GM19397 (cell line): ENCODE measurements around the gene SEC31B.
A peak's percentile ranks its signal among the peaks of the same experiment; 100 is the strongest.

Experiments used
- ATAC-seq: cut with Tn5 transposase; IDR thresholded peaks from one replicate; pipeline ENCODE4 v1.9.1; 2021; ENCODE audit warnings: mild to moderate bottlenecking, moderate library complexity; ENCODE audit not compliant: unreplicated experiment

Gene SEC31B, protein sequence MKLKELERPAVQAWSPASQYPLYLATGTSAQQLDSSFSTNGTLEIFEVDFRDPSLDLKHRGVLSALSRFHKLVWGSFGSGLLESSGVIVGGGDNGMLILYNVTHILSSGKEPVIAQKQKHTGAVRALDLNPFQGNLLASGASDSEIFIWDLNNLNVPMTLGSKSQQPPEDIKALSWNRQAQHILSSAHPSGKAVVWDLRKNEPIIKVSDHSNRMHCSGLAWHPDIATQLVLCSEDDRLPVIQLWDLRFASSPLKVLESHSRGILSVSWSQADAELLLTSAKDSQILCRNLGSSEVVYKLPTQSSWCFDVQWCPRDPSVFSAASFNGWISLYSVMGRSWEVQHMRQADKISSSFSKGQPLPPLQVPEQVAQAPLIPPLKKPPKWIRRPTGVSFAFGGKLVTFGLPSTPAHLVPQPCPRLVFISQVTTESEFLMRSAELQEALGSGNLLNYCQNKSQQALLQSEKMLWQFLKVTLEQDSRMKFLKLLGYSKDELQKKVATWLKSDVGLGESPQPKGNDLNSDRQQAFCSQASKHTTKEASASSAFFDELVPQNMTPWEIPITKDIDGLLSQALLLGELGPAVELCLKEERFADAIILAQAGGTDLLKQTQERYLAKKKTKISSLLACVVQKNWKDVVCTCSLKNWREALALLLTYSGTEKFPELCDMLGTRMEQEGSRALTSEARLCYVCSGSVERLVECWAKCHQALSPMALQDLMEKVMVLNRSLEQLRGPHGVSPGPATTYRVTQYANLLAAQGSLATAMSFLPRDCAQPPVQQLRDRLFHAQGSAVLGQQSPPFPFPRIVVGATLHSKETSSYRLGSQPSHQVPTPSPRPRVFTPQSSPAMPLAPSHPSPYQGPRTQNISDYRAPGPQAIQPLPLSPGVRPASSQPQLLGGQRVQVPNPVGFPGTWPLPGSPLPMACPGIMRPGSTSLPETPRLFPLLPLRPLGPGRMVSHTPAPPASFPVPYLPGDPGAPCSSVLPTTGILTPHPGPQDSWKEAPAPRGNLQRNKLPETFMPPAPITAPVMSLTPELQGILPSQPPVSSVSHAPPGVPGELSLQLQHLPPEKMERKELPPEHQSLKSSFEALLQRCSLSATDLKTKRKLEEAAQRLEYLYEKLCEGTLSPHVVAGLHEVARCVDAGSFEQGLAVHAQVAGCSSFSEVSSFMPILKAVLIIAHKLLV

DNA sequence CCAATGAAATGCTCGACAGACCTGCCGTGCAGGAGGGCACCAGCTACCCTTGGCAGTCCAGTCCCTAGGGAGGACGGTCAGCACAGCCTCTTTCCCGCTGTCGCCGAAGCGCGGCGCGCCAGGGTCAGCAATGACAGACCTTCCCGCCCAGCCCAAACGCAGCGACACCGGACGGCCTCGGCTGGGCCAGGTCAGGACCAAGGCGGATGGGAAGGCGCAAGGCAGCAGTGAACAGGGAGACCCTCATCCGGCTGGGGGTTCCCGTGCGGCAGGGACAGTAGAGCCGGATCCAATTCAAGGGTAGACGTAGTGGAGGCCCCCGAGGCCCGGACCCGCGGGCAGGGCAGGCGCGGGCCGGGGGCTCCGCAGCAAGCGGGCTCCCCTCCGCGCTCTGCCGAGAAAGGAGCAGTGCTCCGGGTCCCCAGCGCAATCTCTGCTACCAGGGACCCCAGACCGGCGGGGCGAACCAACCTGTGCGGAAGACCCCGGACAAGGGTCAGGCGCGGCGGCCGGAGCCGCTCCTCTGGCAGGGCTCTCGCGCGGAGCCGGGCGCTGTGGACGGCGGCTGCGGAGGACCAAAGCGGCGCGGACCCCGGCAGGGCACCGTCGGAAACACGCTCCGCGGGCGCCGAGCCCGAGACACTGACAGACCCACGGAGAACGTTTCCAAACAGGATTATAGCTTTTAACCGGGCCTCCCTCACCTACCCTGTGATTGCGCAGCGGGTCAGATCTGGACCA, at the start of gene SEC31B:
SEC31B (minus strand) TSS at position 551 of the 741 bp plus-strand sequence. CDS start 2,909 bp downstream, outside the sequence.
- no peak for ATAC-seq

DNA sequence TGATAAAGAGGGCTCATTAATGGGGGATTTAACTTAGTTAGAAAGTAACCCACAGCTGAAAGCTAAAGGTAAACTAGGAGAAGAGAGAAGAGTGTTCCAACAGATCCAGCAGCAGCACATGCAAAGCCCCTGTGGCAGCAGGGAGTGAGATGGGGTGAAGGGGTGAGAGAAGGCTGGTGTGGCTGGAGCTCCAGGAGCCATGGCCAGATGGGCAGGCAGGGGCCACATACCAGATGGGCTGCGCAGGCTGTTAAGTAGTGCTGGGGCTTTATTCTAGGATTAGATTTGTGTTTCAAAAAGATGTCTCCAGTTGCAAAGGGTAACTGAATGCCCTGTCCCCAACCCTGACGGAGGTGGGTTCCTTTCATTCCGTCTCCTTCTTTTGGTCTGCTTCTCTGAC, 49.3 kb upstream of the SEC31B start:
- ATAC-seq, result no peak

DNA sequence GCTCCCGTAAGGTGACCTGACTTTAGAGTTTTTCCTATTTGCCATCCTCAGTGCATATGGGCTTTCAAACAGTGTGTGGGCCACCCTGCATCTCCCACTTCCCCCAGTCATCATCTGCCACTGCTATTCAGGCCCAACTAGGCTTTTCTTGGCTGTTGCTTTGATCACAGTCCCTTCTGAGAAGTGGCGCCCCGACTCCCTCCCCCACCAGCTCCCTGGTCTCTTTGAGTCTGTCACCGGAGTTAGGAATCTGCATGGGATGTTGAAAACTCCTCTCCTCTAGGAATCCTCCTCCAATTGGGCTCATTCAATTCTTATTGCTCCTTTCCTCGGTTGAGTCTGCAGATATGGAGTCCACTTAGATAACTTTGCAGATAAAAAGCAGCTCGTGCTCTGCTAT, 48.2 kb upstream of the SEC31B start:
- no peak for ATAC-seq

DNA sequence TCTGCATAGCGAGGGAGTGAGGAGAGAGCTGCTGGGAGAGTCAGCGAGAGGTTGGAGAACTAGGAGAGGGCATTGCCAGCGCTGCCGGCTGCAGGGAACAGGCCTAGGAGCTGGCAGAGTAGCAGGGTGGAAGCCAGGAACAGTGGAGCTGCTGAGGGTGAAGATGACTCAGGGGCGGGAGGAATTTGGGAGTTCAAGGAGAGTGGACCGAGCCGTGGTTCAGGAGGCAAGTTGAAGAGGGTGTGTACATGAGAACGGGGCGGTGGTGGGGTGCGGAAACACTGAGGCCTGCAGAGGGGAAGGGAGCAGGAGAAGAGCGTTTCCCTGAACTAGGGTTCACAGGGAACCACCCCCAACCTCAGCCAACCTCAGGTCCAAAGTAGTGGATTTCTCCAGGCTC, 47.6 kb upstream of the SEC31B start:
- ATAC-seq, result no peak

DNA sequence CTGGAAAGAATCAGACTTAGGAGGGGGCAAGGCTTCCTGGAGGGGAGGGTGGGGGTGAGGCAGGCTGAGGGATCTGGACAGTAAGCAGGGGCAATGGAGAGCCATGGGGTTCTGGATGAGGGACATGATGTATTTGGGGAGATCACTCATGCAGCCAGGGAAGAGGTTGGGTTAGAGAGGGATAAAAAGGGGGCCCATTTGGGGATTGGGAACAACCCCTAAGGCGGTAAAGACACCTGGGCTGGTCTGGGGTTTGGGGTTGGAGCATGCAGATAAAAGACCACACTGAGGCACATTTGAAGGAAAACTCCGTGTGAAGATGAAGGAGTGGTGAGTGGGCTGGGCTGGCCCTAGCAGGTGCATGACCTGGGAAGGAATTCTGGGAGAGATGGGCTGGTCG, 46.9 kb upstream of the SEC31B start:
- ATAC-seq, result no peak

DNA sequence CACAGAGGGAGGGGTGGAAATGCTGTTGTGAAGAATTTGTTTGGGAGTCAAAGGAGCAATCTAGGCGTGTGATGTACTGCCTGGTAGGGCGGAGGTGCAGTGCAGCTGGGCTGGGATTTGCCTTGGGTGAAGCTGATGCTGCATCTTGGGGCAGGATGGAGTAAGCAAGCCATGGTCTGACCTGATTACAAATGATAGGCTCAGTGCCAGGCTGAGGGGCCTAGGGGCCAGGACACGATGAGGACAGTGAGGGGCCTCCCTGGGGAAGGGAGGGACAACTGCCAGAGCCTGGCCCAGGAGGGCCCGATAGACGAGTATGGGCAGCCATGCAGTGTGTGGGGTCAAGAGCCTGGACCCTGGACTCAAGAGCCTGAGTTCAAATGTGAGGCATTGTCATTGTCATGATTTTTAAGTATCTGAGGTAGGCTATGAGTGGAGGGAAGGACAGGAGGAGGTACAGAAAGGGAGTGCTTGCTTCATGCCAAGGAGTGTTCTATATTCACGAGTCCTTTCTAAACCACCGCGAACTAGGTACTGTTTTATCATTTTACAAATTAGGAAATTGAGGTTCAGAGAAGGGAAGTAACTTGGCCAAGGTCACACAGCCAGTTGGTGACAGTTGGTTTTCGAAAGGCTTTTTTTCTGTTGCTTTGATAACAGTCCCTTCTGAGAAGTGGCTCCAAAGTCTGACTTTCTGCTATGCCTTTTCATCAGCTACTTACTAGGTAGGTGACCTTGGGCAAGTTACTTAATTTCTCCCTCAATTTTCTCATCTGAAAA, 45.7 kb upstream of the SEC31B start:
- ATAC-seq, result no peak

DNA sequence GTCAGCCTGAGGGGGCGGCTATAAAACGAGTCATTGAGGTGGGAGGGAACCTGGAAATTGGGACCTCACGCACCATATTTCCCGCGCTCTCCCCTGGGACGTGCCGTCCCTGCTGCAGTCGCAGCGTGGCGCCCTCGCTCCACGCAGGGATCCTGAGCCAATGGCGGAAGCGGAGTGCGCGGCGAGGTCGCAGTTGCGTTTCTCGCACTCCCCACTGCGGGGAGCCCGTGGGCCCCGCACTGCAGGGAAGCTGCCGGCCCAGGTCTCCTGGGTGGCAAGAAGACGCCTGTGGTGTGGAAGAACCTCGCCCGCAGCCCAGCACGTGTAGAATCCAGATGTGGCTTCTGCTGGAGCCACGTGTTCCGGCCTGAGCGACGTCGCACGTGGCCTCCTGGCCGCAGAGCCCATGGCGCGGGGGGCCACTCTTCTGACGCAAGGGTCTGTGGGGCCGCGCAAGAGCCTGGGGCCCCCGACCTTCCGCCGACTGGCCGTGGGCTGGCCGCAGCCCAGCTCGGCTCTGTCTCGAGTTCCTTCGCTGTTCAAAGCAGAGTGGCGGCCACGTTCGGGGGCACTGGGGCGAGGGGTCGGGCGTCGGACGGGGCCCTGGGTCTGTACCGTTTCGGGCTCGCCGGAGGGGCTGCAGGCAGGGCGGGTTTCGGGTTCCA, 42.5 kb upstream of the SEC31B start:
- no peak for ATAC-seq

DNA sequence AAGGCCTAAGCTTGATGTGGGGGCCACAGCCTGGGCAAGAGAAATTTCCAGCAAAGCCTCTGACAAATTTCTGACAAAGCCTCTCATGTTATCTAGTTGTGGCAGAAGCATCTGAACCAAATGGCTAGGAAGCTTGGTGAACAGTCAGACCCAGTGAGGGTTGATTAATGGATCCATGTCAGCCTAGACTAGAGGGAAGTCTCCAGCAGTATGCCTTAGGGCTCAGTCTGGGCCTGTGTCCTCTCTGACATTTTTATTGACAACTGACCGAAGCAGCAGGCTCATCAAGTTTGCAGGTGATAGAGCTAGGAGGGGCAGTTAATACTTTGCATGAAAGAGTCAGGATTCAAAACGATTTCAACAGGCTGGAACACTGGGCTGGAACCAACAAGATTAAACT, 41.3 kb upstream of the SEC31B start:
- ATAC-seq, result no peak

DNA sequence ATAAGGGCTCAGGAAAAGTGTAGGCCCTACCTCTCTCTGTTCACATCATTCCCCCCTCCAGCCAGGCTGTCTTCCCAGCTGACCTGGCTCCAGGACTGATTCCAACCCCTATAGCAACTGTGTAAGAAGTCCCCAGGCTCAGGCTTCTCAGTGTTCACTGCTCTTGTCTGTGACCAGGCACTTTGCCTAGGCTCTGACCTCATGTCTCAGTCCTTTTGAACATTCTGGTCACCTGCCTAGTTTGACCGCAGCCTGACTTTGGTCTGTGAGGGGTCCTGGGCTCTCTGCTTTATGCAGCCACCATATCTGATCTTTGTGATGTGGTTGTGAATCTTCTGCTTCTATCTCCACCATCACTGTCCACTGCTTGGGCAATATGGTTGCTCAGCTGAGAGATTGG, 40.6 kb upstream of the SEC31B start:
- ATAC-seq, result no peak

DNA sequence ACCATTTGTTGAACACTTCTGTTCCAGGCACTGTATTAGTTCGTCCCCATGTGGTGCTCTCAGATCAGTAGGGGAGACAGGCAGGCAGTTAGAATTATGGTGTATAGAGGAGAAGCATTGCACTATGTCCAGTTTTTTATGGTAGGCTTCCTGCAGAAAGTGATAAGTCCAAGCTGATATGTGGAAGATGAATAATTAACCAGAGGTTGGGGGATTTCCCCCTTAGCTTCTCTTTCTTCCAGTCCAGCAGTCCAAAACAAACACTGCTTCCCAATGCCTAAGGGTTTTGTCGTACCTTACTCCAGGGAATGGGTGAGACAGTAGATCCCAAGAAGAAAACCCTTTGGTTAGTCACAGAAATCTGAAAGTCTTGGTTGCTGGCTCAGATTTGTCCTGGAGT, 35.2 kb upstream of the SEC31B start:
- ATAC-seq, result no peak

DNA sequence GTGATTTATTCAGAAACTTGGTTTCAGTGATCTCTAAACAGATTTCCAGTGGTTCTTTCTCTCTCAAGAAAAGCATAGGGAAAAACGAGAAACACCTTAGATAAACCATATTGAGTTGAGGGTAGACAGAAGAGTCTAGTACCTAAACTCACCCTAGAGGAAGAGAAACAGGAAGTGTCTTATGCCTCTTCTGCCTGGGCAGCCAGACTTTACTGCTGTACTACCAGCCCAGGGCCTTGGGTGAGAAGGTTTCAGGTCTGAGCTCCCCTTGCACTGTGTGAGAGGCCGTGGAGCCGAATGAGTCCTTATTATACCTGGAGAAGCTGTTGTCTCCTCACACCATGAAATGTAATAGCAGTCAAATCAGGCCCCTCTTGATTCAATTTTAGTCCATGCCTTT, 34.3 kb upstream of the SEC31B start:
- no peak for ATAC-seq

DNA sequence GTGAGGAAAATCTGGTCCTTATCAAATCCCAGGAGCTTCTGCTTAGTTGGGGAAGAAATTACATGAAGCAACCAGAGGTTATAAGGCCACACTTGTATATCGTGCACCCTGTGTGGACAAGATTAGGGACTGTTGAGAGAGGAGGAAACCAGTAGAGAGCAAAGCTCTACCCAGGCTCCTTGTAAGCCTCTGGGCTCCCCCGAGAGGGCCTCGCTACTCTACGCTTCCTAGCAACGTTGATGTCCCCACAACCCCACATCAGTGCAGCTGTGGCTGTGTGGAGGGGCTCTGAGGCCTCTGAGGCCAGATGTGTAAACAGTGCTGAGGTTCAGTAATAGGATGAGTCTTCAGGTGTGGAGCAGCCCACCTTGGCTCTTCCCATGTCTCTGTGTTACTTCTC, 32.1 kb upstream of the SEC31B start:
- no peak for ATAC-seq

DNA sequence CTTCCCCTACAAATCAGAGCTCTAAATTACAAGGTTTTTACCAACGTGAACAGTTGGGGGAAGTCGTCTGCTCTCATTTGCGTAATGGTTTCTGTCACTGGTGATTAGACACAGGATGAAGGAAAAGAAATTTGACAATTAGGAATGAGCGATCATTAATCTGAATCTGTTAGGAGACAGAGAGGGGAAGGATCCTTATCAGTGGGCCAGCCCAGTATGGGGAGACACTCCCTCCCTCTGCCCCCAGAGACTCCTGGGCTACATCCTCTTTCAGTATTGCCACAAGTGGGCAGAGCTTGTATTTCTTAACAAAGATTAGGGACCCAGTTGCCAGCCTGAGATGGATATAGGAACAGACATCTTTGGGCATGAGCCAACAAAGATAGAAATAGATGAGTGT, 31.5 kb upstream of the SEC31B start:
- ATAC-seq, result no peak

DNA sequence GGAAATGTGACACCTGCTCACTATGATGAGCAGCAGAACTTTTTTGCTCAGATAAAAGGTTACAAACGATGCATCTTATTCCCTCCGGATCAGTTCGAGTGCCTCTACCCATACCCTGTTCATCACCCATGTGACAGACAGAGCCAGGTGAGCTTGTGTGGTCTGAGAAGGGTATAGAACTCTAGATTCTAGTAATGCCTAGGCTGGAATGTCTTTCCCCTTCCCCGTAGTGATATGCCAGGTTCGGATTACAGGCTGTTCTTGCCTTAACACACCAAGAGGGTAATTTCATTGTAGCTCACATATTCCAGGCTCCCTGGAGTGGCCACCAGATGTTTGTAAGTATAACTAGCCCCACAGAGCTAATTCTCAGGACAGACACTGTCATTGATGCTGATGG, 25.3 kb upstream of the SEC31B start:
- no peak for ATAC-seq

DNA sequence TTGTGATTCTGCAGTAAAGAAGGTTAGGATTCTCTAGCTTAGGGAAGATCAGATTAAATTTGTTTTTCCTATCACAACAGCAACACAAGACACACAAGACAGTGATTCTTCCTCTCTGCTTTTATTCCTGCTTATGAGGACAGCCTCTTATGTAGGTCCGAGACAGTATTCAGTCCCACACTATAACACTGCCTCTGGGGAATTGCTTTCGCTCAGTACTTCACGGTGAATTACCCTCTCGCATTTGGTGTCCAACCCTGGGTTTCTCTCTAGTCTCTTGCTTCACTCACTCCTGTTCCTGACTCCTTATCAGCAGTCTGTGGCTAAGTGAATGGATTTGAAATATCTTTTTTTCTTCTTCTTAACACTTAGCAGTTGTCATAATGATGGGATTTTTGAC, 17.8 kb upstream of the SEC31B start:
- ATAC-seq, result no peak

DNA sequence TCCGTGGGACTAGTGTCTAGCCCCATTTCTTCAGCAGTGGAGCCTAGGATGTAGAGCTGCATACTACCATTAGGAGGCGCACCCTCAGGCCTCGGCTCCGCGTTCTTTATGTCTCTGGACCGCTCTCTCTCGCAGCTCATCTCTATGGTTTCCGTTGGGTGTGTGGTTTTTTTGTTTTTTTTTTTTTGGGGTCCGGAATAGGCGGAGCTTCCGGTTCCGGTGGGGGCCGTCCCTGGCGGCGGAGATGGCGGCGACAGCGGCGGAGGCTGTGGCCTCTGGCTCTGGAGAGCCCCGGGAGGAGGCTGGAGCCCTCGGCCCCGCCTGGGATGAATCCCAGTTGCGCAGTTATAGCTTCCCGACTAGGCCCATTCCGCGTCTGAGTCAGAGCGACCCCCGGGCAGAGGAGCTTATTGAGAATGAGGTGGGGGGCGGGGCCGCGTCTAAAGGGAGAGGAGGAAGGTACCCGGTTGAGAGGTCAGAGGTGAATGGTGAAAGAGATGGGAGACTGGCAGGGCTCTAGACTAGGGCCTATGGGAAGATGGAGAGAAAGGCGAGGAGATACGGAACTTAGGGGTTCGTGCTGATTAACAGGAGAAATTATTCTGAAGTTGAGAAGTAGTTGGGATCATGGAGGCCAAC, 16.2 kb upstream of the SEC31B start, which contains the start of gene HIF1AN:
HIF1AN (plus strand) TSS at position 229 of the 639 bp plus-strand sequence; CDS start at position 245, 16 bp downstream.
- ATAC-seq, result peak; percentile 94

DNA sequence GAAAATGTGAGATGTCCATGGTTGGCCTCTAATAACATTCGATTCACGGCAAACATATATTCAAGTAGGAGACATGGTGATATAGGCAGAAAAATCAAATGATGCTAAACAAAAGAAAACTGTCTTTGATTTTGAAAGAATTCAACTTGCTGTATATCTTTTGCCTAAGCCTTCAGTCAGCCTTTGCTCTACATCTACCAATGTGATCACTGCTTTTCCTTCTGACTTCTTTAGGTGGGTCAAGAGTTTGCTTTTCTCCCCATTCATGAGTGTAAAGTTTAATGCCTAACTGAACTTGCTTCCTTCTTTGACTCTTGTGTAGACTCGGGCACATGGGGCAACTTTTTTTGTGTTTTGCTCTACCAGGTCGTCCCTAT, 15.7 kb upstream of the SEC31B start:
- peak; percentile 7 for ATAC-seq

DNA sequence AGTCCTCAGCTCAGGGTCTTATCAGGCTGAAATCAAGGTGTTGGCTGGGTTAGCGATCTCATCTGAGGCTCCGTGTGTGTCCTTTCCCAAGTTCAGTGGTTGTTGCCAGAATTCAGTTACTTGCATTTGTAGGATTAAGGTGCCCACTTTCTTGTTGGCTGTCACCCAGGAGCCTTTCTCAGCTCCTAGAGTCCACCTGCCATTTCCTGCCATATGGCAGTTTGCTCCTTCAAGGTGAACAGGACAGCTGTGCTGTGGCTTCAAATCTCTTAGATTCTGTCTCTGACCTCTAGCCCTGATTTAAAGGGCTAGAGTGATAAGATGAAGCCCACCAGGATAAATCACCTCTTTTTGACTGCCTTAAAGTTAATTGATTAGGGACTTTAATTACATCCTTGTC, 15.1 kb upstream of the SEC31B start:
- ATAC-seq, result no peak

DNA sequence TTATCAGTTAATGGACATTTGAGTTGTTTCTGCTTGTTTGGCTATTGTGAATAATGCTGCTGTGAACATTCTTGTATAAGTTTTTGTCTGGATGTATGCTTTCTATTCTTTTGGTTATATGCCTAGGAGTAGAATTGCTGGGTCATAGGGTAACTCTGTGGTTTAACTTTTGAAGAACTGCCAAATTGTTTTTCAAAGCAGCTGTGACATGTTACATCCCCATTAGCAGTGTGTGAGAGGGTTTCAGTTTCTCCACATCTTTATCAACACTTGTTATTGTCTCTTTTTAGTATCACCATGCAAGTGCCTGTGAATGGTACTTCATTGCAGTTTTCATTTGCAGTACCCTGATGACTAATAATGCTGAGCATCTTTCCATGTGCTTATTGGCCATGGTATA, 12.1 kb upstream of the SEC31B start:
- ATAC-seq, result no peak
